HL-60 (cell line): Measurements from ENCODE around the gene NLRP4.

ENCODE experiments used
- DNase-seq, 2 experiments: peaks; one replicate each; pipeline ENCODE4 v3.0.0-alpha.2; 2010 to 2020; ENCODE audit warnings: low read depth in 1 of 2, low spot score in 1 of 2
- H3K27ac ChIP-seq: fragments of 250-450 bp; sonication (Bioruptor Pico); replicated peaks from 2 replicates; pipeline ENCODE4 v1.5.1; 2020; ENCODE audit warnings: mild to moderate bottlenecking, moderate library complexity
- H3K27me3 ChIP-seq: fragments of 250-450 bp; sonication (Bioruptor Pico); 2 replicates; pipeline ENCODE4 v1.5.1; 2021; ENCODE audit warnings: mild to moderate bottlenecking, moderate library complexity; ENCODE audit not compliant: insufficient read depth, poor library complexity, severe bottlenecking
- H3K4me3 ChIP-seq: replicated peaks from 2 replicates; pipeline ENCODE4 v1.5.1; 2011; ENCODE audit warnings: mild to moderate bottlenecking, control low read depth, low read length; ENCODE audit not compliant: insufficient read depth
- GABPA ChIP-seq: IDR thresholded peaks from 2 replicates; pipeline ENCODE4 v1.6.1; 2012; ENCODE audit warnings: low read depth
- POLR2AphosphoS5 ChIP-seq: IDR thresholded peaks from 2 replicates; pipeline ENCODE4 v1.6.1; 2012; ENCODE audit warnings: low read depth
- REST ChIP-seq: IDR thresholded peaks from 2 replicates; pipeline ENCODE4 v1.6.1; 2012; ENCODE audit warnings: low read depth; ENCODE audit not compliant: insufficient replicate concordance
- SPI1 ChIP-seq: IDR thresholded peaks from 2 replicates; pipeline ENCODE4 v1.6.1; 2012; ENCODE audit warnings: low read depth, mild to moderate bottlenecking, borderline replicate concordance
- TF ChIP-seq, protein P1 (sequence below): IDR thresholded peaks from one replicate; pipeline ENCODE4 v1.5.1; 2011; ENCODE audit warnings: low read length, control low read depth, inconsistent platforms; ENCODE audit not compliant: insufficient read depth

NLRP4 gene

DNA sequence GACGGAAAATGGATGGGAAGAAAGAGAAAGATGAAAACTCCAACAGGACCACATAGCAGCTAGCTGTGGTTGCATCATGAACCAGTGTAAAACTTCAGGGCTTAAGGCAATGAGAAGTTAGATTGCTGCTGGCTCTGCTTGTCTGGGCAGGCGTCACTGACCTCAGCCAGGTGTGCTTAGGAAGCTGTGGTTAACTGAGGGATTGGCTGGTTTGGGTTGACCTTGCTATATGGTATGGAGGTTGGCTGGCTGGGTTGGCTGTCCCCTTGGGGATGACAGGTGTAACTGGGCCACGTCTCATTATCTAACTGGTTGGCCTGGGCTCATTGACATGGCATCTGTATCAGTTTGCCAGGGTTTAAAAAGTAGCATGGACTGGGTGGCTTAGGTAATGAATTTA, 40.9 kb downstream of the NLRP4 start:
- Histone ChIP-seq H3K4me3 (no peak overlapping the region), H3K27ac (no peak overlapping the region), H3K27me3 (no peaks in the 10 kb centered on the region)
- no peak for DNase-seq
- TF ChIP-seq REST (no peak), SPI1 (no peak), GABPA (no peak), POLR2AphosphoS5 (no peak)
- TF ChIP-seq, protein P1, sequence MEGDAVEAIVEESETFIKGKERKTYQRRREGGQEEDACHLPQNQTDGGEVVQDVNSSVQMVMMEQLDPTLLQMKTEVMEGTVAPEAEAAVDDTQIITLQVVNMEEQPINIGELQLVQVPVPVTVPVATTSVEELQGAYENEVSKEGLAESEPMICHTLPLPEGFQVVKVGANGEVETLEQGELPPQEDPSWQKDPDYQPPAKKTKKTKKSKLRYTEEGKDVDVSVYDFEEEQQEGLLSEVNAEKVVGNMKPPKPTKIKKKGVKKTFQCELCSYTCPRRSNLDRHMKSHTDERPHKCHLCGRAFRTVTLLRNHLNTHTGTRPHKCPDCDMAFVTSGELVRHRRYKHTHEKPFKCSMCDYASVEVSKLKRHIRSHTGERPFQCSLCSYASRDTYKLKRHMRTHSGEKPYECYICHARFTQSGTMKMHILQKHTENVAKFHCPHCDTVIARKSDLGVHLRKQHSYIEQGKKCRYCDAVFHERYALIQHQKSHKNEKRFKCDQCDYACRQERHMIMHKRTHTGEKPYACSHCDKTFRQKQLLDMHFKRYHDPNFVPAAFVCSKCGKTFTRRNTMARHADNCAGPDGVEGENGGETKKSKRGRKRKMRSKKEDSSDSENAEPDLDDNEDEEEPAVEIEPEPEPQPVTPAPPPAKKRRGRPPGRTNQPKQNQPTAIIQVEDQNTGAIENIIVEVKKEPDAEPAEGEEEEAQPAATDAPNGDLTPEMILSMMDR = no peak

DNA sequence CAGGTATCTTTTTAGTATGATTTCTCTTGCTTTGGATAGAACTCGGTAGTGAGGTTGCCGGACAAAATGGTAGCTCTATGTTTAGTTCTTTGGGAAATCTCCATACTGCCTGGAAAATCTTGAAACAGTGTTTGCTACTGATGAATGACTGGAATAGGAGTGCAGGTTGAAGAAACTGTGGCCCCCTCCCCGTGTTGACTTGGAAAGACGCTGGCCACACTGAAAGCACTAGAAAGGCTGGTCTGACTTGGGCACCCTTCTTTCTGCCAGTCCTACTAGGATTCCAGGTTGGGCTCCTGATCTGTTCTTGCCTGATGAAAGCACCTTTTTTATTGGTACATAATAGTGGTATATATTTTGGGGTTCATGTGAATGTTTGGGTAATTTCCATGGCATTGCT, 46.3 kb downstream of the NLRP4 start:
- no peaks in the 10 kb centered on the region for H3K27me3 ChIP-seq
- no peak overlapping the region for H3K4me3 ChIP-seq
- TF ChIP-seq REST (no peak), POLR2AphosphoS5 (no peak), SPI1 (no peak)
- no peak overlapping the region for H3K27ac ChIP-seq
- DNase-seq = no peak

- H3K27ac ChIP-seq = no peak overlapping the region
Observed at GRCh38 chr19:55898911-55899310, 62.6 kb downstream of the NLRP4 start.

More at GRCh38 chr19:55898911-55899310, 62.6 kb downstream of the NLRP4 start:
- no peak for DNase-seq
- Histone ChIP-seq H3K4me3 (no peak overlapping the region), H3K27me3 (no peaks in the 10 kb centered on the region)
- TF ChIP-seq REST = no peak
- TF ChIP-seq GABPA = no peak
